K562 (cell line): ENCODE measurements around the gene XRN1. TPM values are rescaled to one million over a fixed set of nuclear protein-coding genes. Genes with fewer than 3 reads are reported as not detected.

Experiments used
- ATAC-seq: fragments of 200-7000 bp; cut with Tn5 transposase; 3 replicates; pipeline ENCODE4 v1.9.1; 2020; ENCODE audit warnings: moderate library complexity
- BruUV-seq: library from RNA; stranded (reverse); fragments of 400-500 nt; replicated peaks from 2 replicates; lab custom pipeline; 2021; lab: Mats Ljungman, UMichigan
- CTCF ChIA-PET: fragments of 300-600 bp; formaldehyde crosslinking; extraction: SDS; loops from one replicate; lab custom pipeline; 2021; ENCODE audit warnings: low intra/inter-chr PET ratio; lab: Yijun Ruan, JAX
- POLR2A ChIA-PET: fragments of 300-600, 350-650 bp; sonication (Branson Sonifier 250); formaldehyde crosslinking; extraction: SDS; loops from one replicate; lab custom pipeline; 2021; ENCODE audit warnings: antibody characterized with exemption, inconsistent platforms; lab: Yijun Ruan, JAX
- DNase-seq, 4 experiments: peaks; one replicate each; pipeline versions ENCODE4 v3.0.0 to v3.0.0-alpha.2; 2011 to 2018; ENCODE audit warnings: low spot score in 3 of 4, mixed read lengths in 3 of 4; ENCODE audit errors: extremely low read depth in 1 of 4
- FAIRE-seq: peaks from 2 replicates; lab custom pipeline; 2011; peaks lifted over from hg19 to GRCh38; lab: Jason Lieb, UNC
- H2AFZ ChIP-seq: 2 replicates; pipeline ENCODE4 v1.6.0; 2011; ENCODE audit warnings: low read depth, low read length, control low read depth, inconsistent platforms
- H3K27ac ChIP-seq: fragments of 200-600 bp; 3 replicates; pipeline ENCODE4 v1.8.0; 2011; ENCODE audit warnings: low read depth, mild to moderate bottlenecking, control low read depth, inconsistent platforms, low read length, moderate library complexity, mixed read lengths; ENCODE audit errors: extremely low read depth
- H3K27me3 ChIP-seq, 2 experiments: fragments of 300-600 bp in 1 of 2; 2 replicates in 1 of 2; 3 replicates in 1 of 2; pipeline versions ENCODE4 v1.6.0 to v1.8.0; 2011; ENCODE audit warnings: inconsistent platforms in 2 of 2, low read length in 2 of 2, mild to moderate bottlenecking in 1 of 2, mixed read lengths in 1 of 2, moderate library complexity in 1 of 2; ENCODE audit not compliant: control insufficient read depth in 2 of 2, insufficient read depth in 2 of 2
- H3K36me3 ChIP-seq: fragments of 300-600 bp; 3 replicates; pipeline ENCODE4 v1.8.0; 2011; ENCODE audit warnings: mild to moderate bottlenecking, low read length, inconsistent platforms; ENCODE audit not compliant: control insufficient read depth, insufficient read depth
- H3K4me1 ChIP-seq, 2 experiments: fragments of 200-600 bp in 1 of 2; replicated peaks in 1 of 2; 2 replicates in 1 of 2; 3 replicates in 1 of 2; pipeline versions ENCODE4 v1.5.1 to v1.8.0; 2011; ENCODE audit warnings: inconsistent platforms in 2 of 2, low read length in 2 of 2, mild to moderate bottlenecking in 1 of 2, mixed read lengths in 1 of 2, moderate library complexity in 1 of 2; ENCODE audit not compliant: control insufficient read depth in 2 of 2, insufficient read depth in 2 of 2
- H3K4me2 ChIP-seq: 2 replicates; pipeline ENCODE4 v1.6.1; 2011; ENCODE audit warnings: low read length, control low read depth, inconsistent platforms, mixed read lengths; ENCODE audit not compliant: insufficient read depth
- H3K4me3 ChIP-seq: fragments of 200-600 bp; sonication (generic), shearing (Covaris generic); 2 replicates; pipeline ENCODE4 v1.5.1; 2016; ENCODE audit warnings: control low read depth, inconsistent platforms
- H3K79me2 ChIP-seq: fragments of 200-600 bp; 3 replicates; pipeline ENCODE4 v1.8.0; 2011; ENCODE audit warnings: low read length, inconsistent platforms; ENCODE audit not compliant: control insufficient read depth, insufficient read depth
- H3K9ac ChIP-seq, 2 experiments: 2 replicates each; pipeline versions ENCODE4 v1.6.0 to v1.6.1; 2011; ENCODE audit warnings: low read depth in 2 of 2, low read length in 2 of 2, control low read depth in 1 of 2, inconsistent platforms in 1 of 2, mild to moderate bottlenecking in 1 of 2, mixed read lengths in 1 of 2; ENCODE audit not compliant: insufficient read depth in 1 of 2
- H3K9me1 ChIP-seq: one replicate; pipeline ENCODE4 v1.6.0; 2011; ENCODE audit warnings: inconsistent platforms, mild to moderate bottlenecking, low read length, moderate library complexity; ENCODE audit not compliant: control insufficient read depth, insufficient read depth
- H3K9me3 ChIP-seq: replicated peaks from 2 replicates; pipeline ENCODE4 v1.5.1; 2011; ENCODE audit warnings: low read depth, low read length, inconsistent platforms; ENCODE audit not compliant: control insufficient read depth, insufficient read depth
- H4K20me1 ChIP-seq: replicated peaks from 2 replicates; pipeline ENCODE4 v1.6.1; 2011; ENCODE audit warnings: low read length, inconsistent platforms, mixed read lengths; ENCODE audit not compliant: control insufficient read depth, insufficient read depth
- C11orf30 ChIP-seq: fragments of 450-650 bp; IDR thresholded peaks from 2 replicates; pipeline ENCODE4 v1.6.1; 2016; ENCODE audit warnings: low read depth, mild to moderate bottlenecking
- MAFG ChIP-seq: fragments of 450-650 bp; conservative IDR thresholded peaks from 2 replicates; pipeline ENCODE4 v1.6.1; 2016; ENCODE audit warnings: missing genetic modification characterization, missing compliant biosample characterization
- PYGO2 ChIP-seq: fragments of 450-650 bp; IDR thresholded peaks from 2 replicates; pipeline ENCODE4 v1.6.1; 2016; ENCODE audit warnings: mild to moderate bottlenecking, missing genetic modification characterization, moderate library complexity, missing compliant biosample characterization
- RB1 ChIP-seq: fragments of 450-650 bp; IDR thresholded peaks from 2 replicates; pipeline ENCODE4 v1.6.1; 2017; ENCODE audit warnings: low read depth, mild to moderate bottlenecking
- ZFX ChIP-seq: sonication (generic); formaldehyde crosslinking; IDR thresholded peaks from 2 replicates; pipeline ENCODE4 v1.8.0; 2022; ENCODE audit warnings: mild to moderate bottlenecking, missing genetic modification reagents, moderate library complexity
- ZNF24 ChIP-seq: fragments of 450-650 bp; IDR thresholded peaks from 2 replicates; pipeline ENCODE4 v1.6.1; 2016
- ZNF316 ChIP-seq: fragments of 450-650 bp; IDR thresholded peaks from 2 replicates; pipeline ENCODE4 v1.6.1; 2016
- WGBS: fragments of 100-300 bp; shearing (Covaris generic); methylation state at CpG from one replicate; pipeline ENCODE4 v1.1.6; 2016; ENCODE audit warnings: low coverage, mixed read lengths; ENCODE audit not compliant: insufficient coverage; ENCODE audit errors: missing lambda C conversion rate; 5-methylcytosine and 5-hydroxymethylcytosine counted together
- in situ Hi-C: fragments of 300-500 bp; cut with MboI; formaldehyde crosslinking; loops from 4 replicates; pipeline ENCODE4 v1.15.0; 2018; ENCODE audit warnings: inconsistent platforms, mixed read lengths
- intact Hi-C: fragments of 100-400 bp; cut with micrococcal nuclease; formaldehyde crosslinking; loops from 2 replicates; pipeline ENCODE4 v1.14.2; 2022
- polyA plus RNA-seq, 8 experiments: library from polyadenylated mRNA; depleted of rRNA in 4 of 8; stranded (reverse) in 5 of 8; unstranded in 3 of 8; fragments of >200 nt; fragmentation: Nextera tagmentation in 2 of 8; fragmentation: Illumina TruSeq in 1 of 8; extraction: Ambion mirVana in 2 of 8; extraction: Trizol in 1 of 8; gene quantifications; 2 replicates each; pipeline versions ENCODE4 v1.2.1 to v1.2.3, GENCODE V29; 2011 to 2014; ENCODE audit warnings: inconsistent platforms in 1 of 8, missing spikeins in 1 of 8
- total RNA-seq, 7 experiments: library from RNA; depleted of rRNA in 6 of 7; stranded (reverse); fragments of >200 nt in 6 of 7; fragmentation: Illumina TruSeq in 2 of 7; extraction: Trizol in 2 of 7; gene quantifications; 2 replicates each; pipeline versions ENCODE4 v1.2.1 to v1.2.3, GENCODE V29; 2011 to 2021; ENCODE audit warnings: low replicate concordance in 1 of 7
- TF ChIP-seq, protein P1 (sequence below): fragments of 450-650 bp; conservative IDR thresholded peaks from 2 replicates; pipeline ENCODE4 v1.6.1; 2016; ENCODE audit warnings: missing genetic modification characterization, low read depth, mild to moderate bottlenecking, control low read depth, missing compliant biosample characterization
- TF ChIP-seq, protein P2 (sequence below): sonication (generic); formaldehyde crosslinking; IDR thresholded peaks from 2 replicates; pipeline ENCODE4 v1.8.0; 2023; ENCODE audit warnings: missing genetic modification reagents, mild to moderate bottlenecking, borderline replicate concordance

XRN1 gene
- total and polyA plus RNA-seq, 9 of the 15 experiments (the other 6 are each of a cell fraction or from before 2014, with no cell fraction given) = 3.1 to 28.4 (median 17.2) TPM

DNA sequence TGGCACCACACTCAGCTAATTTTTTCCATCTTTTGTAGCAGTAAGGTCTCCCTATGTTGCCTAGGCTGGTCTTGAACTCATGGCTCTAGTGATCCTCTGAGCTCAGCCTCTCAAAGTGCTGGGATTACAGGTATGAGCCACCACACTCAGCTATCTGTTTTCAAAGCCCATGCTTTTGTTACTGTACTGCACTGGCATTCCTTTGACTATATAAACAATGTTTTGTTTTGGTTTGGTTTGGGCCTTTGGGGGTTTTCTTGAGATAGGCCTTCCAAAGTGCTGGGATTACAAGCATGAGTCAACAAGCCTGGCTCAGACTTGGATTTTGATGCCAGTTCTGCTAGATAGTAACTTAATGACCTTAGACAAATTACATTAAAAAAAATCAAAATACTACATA, 132.8 kb downstream of the XRN1 start:
- in situ Hi-C loops = no loop called here
- peak; percentile 25 for ATAC-seq

DNA sequence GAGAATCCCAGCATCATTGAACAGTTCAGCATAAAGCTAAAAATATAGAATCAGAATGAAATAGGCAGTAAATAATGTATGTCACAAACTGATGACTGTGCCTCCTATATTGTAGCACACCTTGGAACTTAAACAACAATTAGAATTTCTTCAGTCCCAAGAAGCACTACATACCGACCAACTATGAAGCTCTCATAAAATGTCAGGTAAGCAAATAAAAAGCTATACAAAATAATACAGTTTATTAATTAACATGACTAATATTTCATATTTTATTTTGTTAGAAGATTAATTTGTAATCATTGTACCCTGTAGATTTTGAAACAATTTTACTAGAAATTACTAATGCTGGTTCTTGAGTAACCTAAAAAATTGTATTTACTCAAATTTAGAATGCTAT, 137.4 kb downstream of the XRN1 start:
- H3K27ac ChIP-seq = no peak overlapping the region
- H2AFZ ChIP-seq = no peak overlapping the region
- peaks cover 2 to 3% of the 10 kb centered on the region in 2 experiments; a peak in 2 of 5 replicates for H3K4me1 ChIP-seq
- H4K20me1 ChIP-seq = no peaks in the 10 kb centered on the region
- H3K79me2 ChIP-seq = no peaks in the 10 kb centered on the region
- no peak for DNase-seq
- no peaks in the 10 kb centered on the region for H3K9me1 ChIP-seq
- POLR2A ChIA-PET = interaction anchor here (1.4 kb wide), 1 partner anchor 20 kb away, joined by 3 read pairs; no protein-coding TSS in a partner anchor
- H3K36me3 ChIP-seq = peaks cover 28% of the 10 kb centered on the region; the same call in 2 of the 3 replicates
- CTCF ChIA-PET = no interaction called here
- FAIRE-seq = peak; percentile 49
- no peak overlapping the region for H3K4me2 ChIP-seq
- H3K9me3 ChIP-seq = no peaks in the 10 kb centered on the region
- H3K9ac ChIP-seq = no peak overlapping the region
- BruUV-seq = no TSS peak
- WGBS = 90% methylated on average over 1 of the region's 1 CpG
- intact Hi-C loops (no loop called here), in situ Hi-C loops (no loop called here)
- no peaks in the 10 kb centered on the region for H3K27me3 ChIP-seq
- ATAC-seq = no peak
- H3K4me3 ChIP-seq = no peak overlapping the region
- no peak for TF ChIP-seq PYGO2 (tag)
- TF ChIP-seq RB1 = no peak
- TF ChIP-seq C11orf30 = peak; percentile 56; the same call in 1 of the 2 replicates
- peak; percentile 73 for TF ChIP-seq ZNF316
- peak; percentile 38; the same call in 1 of the 2 replicates for TF ChIP-seq MAFG (tag)
- TF ChIP-seq, protein P1, sequence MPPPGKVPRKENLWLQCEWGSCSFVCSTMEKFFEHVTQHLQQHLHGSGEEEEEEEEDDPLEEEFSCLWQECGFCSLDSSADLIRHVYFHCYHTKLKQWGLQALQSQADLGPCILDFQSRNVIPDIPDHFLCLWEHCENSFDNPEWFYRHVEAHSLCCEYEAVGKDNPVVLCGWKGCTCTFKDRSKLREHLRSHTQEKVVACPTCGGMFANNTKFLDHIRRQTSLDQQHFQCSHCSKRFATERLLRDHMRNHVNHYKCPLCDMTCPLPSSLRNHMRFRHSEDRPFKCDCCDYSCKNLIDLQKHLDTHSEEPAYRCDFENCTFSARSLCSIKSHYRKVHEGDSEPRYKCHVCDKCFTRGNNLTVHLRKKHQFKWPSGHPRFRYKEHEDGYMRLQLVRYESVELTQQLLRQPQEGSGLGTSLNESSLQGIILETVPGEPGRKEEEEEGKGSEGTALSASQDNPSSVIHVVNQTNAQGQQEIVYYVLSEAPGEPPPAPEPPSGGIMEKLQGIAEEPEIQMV (tag) = no peak
- TF ChIP-seq, protein P2, sequence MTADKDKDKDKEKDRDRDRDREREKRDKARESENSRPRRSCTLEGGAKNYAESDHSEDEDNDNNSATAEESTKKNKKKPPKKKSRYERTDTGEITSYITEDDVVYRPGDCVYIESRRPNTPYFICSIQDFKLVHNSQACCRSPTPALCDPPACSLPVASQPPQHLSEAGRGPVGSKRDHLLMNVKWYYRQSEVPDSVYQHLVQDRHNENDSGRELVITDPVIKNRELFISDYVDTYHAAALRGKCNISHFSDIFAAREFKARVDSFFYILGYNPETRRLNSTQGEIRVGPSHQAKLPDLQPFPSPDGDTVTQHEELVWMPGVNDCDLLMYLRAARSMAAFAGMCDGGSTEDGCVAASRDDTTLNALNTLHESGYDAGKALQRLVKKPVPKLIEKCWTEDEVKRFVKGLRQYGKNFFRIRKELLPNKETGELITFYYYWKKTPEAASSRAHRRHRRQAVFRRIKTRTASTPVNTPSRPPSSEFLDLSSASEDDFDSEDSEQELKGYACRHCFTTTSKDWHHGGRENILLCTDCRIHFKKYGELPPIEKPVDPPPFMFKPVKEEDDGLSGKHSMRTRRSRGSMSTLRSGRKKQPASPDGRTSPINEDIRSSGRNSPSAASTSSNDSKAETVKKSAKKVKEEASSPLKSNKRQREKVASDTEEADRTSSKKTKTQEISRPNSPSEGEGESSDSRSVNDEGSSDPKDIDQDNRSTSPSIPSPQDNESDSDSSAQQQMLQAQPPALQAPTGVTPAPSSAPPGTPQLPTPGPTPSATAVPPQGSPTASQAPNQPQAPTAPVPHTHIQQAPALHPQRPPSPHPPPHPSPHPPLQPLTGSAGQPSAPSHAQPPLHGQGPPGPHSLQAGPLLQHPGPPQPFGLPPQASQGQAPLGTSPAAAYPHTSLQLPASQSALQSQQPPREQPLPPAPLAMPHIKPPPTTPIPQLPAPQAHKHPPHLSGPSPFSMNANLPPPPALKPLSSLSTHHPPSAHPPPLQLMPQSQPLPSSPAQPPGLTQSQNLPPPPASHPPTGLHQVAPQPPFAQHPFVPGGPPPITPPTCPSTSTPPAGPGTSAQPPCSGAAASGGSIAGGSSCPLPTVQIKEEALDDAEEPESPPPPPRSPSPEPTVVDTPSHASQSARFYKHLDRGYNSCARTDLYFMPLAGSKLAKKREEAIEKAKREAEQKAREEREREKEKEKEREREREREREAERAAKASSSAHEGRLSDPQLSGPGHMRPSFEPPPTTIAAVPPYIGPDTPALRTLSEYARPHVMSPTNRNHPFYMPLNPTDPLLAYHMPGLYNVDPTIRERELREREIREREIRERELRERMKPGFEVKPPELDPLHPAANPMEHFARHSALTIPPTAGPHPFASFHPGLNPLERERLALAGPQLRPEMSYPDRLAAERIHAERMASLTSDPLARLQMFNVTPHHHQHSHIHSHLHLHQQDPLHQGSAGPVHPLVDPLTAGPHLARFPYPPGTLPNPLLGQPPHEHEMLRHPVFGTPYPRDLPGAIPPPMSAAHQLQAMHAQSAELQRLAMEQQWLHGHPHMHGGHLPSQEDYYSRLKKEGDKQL (CRISPR knock-in tag) = no peak

More for the DNA sequence above, 132.8 kb downstream of the XRN1 start:
- ChIA-PET POLR2A (no interaction called here), CTCF (no interaction called here)
- peak overlapping the region; percentile 38; the same call in 1 of the 3 replicates for H3K27ac ChIP-seq
- H3K79me2 ChIP-seq = no peaks in the 10 kb centered on the region
- no peak overlapping the region for H3K9ac ChIP-seq
- H3K4me2 ChIP-seq = no peak overlapping the region
- FAIRE-seq = peak; percentile 61
- H3K9me3 ChIP-seq = no peaks in the 10 kb centered on the region
- no peaks in the 10 kb centered on the region for H4K20me1 ChIP-seq
- intact Hi-C loops = no loop called here
- H3K36me3 ChIP-seq = peaks cover 39% of the 10 kb centered on the region; the same call in 2 of the 3 replicates
- peaks cover 6 to 23% of the 10 kb centered on the region in 2 experiments; a peak in 4 of 5 replicates for H3K4me1 ChIP-seq
- H3K27me3 ChIP-seq = no peaks in the 10 kb centered on the region
- TF ChIP-seq ZFX (CRISPR knock-in tag) (peak; percentile 53; the same call in 1 of the 2 replicates), ZNF24 (no peak)
- H3K4me3 ChIP-seq = no peak overlapping the region
- no peak overlapping the region for H2AFZ ChIP-seq
- H3K9me1 ChIP-seq = no peaks in the 10 kb centered on the region
- DNase-seq = peak in 1 of 4 experiments; percentile 15
- BruUV-seq = no TSS peak
